ENCODE measurements around the gene LTBP1.
"Not testable (repeated sequence)": the region's sequence is repeated elsewhere in the genome, so short reads cannot be mapped to it uniquely, and the experiment has no call there.

LTBP1 gene

DNA sequence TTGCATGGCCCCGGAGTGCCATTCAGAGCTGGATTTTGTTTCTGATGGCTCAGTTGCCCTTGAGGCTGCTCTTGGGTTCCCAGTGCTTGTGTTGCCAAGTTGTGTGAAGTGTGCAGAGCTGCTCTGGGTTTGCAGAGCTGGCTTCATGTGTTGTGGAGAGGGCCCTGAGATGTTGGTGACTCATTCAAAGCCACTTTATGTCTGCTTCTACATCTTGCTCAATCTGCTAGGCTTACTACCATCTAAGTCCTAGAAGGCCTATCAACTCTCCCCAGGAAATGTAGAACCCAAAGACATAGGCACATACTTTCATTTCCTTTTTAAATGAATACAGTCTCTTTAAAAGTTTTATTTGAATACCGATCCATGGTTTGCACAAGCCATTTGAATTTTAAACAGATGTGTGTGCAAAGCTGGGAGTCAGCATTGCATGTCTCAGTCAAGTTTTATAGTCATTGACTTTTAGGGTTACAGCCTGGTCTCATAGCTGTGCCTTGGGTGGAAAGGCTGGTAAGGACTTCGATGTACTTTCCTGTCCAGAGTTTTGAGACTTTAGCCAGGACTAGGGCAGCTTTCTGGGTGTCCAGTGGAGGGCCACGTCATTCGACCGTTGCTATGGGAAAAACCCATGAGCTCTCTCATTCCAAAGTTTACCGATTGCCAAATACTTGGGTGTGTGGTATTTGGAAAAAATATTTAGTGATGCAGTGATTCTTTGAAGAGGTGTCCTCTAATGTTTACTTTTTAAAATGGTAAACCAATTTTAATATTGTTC lies 105.0 kb downstream of the LTBP1 start:
- DNase-seq, result no peak

DNA sequence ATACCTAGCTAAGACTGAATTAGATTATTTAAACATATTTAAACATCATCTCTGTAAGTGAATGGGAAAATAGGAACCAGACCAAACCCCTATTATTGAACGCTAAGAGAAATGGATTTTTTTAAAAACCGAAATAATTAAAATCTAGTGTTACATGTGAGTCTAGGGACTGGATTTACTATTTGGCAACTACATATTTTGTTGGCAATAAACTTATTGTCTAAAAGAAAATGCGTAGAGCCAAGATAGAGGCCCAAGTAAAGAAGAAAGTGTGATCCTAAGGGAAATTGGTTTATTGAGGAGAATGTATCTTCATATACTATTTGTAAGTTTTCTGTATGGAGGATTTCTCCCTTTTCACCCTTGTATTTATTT lies 105.6 kb downstream of the LTBP1 start:
- DNase-seq, result no peak

DNA sequence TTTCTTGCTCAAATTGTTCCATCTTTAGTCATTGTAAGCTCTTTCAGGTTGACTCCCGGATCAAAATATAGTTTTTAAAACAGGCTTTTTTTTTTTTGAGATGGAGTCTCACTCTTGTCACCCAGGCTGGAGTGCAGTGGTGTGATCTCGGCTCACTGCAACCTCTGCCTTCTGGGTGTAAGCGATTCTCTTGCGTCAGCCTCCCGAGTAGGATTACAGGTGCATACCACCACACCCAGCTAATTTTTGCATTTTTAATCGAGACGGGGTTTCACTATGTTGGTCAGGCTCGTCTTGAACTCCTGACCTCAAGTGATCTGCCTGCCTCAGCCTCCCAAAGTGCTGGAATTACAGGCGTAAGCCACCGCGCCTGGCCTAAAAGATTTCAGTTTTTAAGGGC lies 106.0 kb downstream of the LTBP1 start:
- DNase-seq, result not testable (repeated sequence)

DNA sequence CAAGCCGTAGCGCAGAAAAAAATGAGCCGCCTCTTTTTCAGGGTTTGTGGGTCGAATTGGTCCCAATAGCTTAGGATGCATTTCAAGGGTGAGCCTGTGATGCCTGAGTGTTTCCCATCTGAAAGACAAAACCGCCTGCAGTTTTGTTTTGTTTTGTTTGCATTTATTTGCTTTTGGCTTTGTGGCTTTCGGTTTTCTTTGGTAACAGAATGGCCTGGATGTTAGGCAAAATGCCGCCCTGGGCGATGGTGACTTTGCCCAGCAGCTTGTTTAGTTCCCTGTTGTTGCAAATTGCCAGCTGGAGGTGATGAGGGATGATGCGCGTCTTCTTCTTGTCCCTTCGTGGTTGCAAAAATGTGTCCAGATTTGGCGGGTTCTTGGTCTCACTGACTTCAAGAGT lies 109.4 kb downstream of the LTBP1 start:
- DNase-seq, result no peak

DNA sequence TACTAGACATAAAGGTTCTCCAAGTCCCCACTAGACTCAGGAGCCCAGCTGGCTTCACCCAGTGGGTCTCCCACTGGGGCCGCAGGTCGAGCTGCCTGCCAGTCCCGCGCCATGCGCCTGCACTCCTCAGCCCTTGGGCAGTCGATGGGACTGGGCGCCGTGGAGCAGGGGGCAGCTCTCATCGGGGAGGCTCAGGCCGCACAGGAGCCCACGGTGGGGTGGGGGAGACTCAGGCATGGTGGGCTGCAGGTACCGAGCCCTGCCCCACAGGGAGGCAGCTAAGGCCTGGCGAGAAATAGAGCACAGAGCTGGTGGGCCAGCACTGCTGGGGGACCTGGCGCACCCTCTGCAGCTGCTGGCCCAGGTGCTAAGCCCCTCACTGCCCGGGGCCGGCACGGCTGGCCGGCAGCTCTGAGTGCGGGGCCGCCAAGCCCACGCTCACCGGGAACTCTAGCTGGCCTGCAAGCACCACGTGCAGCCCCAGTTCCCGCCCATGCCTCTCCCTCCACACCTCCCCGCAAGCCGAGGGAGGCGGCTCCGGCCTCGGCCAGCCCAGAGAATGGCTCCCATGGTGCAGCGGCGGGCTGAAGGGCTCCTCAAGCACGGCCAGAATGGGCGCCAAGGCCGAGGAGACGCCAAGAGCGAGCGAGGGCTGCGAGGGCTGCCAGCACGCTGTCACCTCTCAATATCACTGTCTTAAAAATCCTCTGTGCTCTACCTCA lies 110.7 kb downstream of the LTBP1 start:
- not testable (repeated sequence) for DNase-seq

DNA sequence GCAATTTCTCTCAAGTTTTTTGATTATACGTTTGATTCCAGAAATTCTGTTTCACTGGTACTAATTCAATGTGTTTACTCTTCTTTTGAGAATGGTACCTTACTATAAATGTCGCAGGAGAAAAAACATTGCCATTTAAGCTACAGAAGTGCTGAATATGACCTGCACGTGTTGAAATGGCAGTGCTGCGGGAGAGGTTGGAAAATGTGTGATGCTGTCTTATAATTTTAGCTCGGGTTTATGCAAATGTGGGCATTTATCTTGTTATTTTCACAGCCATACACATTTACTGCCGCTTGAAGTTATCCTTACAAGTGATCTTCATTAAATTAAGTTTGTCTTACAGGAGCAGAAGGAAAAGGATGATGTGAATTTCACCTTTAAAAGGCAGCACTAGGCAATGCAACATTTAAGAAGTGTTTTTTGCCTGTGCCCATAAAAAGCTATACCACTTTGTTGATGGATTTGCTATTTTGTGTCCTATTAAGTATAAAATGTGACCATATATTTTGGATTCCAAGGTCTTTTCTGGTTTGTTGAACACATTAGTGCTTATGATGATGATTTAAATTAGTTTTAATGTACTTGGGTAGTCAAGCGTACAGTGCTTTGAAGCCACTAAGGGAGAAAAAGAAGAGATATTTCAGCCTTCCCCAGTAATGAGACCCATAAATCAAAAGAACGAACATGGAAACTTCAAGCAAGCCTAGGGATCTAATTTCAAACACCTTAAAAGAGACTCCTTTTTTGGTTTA lies 112.1 kb downstream of the LTBP1 start:
- no peak for DNase-seq

DNA sequence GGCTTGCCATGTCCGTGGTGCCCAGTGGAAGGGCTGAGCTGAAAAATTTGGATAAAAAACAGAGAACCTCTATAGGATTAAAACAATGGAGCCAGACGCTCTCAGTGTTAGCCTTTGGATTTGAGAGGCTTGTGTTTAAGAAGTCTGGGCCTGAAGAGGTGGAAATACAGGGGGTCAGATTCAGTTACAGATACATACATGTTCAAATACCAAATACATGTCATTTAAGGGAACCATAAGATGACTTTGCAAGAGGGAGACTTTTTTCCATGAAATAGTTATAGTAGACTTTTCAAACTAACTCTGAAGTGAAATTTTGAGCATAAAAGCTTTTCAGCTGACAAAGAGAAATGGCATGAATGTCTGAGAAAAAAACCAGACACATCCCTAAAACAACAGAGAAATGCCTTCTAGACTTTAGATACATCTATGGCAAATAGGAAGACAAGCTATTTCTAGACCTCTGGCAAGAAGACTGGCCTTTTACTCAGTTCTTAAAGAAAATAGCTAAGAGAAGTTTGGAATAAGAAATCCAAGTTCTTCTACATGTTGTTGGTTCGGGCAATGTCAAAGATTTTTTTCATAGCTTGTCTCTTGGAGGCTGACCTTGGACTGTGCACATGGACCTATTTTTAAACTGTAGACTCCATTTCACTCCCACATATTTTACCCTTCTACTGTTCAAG lies 112.9 kb downstream of the LTBP1 start:
- DNase-seq, result no peak

DNA sequence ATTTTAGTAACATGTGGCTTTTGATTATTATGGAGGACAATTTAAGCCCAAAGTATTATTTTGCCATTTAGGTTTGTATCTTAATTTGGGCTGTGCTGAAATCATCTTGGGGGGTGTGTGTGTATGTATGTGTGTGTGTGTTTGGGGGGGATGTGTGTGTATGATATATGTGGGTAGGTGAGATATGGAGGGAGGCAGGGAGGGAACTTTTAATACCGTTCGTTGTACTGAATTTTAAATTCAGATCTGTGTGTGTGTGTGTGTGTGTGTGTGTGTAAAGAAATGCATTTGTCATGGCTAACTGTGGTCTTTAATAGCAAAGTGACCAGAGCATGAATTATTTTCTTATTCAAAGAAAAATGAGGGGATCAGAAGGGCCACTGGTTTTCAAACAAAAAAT lies 113.7 kb downstream of the LTBP1 start:
- DNase-seq, result no peak

DNA sequence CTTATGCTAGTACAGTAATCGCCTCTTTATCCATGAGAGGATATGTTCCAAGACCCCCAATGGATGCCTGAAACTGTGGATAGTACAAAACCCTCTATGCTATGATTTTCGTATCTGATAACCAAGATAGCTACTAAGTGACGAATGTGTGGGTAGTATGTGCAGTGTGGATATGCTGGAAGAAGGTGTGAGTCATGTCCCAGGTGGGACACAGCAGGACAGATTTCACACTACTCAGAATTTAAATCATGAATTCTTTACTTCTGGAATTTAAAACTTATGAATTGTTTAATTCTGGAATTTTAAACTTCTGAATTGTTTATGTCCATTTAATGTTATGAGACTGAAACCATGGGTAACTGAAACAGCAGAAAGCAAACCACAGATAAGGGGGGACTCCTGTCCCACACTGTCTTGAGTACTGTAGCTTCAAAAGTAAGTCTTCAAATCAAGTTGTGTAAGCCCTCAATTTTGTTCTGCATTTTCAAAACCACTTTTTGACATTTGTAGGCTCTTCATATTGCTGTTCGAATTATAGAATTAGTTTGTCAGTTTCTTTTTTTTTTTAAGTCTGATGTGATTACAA lies 116.0 kb downstream of the LTBP1 start:
- no peak for DNase-seq

DNA sequence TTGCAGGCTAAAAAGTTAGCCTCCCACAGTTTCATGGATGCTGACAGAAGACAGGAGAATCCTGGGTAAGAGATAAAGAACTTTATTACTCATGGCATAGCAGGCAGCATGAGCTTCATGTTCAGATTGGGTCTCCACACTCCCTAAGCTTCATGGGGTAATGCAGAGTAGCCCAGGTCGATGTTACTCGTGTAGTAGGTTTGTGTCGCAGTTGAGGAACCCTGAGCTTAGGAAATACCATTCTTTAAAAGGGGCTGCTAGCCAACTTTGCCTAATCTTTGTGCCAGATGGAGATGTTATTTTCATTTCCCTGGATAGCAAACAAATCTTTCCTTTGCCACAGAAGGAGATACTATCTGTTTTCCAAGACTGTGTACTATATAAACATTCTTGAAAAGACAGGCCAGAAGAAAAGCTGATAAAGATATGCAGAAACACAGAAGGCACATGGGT lies 117.6 kb downstream of the LTBP1 start:
- DNase-seq, result no peak

DNA sequence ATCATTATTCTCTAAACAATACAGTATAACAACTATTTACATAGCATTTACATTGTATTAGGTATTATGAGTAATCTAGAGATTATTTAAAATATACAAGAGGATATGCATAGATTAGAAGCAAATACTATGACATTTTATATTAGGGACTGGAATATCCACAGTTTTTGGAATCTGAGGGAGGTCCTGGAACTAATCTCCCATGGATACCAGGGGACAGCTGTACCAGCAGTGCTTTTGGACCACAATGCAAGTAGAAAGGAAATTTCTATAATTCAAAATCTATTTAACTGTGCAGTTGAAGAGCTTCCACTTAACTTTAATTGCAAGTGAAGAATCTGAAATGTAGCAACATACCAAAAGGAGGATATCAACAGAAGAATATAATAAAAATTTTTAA lies 120.8 kb downstream of the LTBP1 start:
- DNase-seq, result no peak

DNA sequence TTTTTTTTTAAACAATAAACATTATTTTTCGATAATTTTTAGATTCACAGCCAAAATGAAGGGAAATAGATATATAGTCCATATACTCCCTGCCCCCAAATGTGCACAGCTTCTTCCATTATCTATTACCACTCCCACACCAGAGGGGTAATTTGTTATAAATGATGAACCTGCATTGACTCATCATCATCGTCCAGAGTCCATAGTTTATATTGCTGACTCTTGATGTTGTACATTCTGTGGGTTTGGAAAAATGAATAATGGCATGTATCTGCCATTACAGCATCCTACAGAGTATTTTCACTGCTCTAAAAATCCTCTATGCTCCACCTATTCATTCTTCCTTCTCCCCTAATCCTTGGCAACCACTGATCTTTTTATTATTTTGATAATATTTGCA lies 121.5 kb downstream of the LTBP1 start:
- no peak for DNase-seq

DNA sequence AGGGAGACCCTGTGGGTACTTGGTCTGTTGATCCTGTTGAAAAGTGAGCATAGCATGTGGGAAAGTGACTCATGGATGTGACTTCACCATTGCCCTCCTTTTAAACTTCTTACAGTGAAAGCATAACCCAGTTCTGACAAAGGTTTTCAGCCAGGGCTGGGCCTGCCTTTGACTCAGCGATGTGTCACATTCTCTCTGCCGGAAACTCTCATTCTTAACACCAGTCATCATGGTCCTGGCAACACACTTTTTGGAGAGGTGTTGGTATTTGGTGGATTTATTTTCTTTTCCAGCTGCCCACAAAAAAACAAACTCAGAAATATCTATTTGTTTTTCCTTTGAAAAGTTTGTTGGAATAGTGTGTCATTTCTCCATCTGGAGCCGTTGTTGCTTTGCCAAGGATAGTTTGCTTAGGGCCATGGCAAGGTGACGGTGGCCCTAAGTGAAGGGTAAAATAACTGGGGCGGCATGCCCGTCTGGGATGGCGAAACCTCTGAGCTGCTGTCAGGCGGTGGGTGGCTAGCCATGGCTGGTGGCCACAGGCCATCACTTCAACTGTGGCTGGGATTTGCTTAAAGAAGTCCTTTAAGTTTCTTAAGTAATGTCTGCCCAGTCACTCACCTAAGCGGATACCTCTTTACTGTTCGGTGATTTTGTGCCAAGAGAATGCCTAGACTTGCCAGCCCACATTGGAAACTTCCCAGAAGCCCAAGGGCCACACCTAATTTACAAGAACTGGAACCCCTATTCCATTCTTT lies 123.3 kb downstream of the LTBP1 start:
- no peak for DNase-seq

DNA sequence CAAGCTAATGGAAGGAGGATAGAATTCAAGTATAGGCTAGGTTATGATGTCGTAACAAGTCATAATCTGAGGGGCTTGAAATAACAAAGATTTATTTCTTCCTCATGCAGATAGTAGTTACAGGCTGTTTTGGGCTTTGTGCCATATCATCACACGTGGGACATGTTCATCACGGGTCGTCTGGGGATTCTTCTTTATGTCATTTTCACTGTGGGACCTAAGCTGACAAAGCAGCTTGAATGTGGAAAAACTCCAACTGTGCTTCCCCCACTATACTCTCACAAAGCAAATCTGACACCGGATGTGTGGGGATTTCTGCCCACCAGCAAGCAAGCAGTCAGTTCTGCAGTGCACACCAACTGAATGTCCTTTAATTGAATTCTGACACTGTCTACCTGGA lies 124.8 kb downstream of the LTBP1 start:
- no peak for DNase-seq

DNA sequence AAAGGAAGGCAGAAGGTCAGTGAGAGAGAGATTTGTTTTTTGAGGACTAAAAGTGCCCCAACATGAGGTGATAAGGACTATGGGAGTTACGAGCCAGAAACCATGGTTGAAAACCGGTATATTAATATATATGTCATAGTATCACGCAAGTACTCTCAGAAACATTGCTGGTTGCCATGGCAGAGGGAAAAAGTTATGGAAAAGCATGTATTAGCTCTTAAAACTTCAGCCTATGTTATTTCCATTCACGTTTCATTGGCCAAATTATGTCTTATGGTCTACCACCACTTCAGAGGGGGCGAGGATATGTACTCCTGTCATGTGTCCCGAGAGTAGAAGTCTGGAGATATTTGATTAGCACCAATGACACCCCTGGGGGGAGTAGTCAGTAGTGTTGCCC lies 125.9 kb downstream of the LTBP1 start:
- DNase-seq, result no peak

DNA sequence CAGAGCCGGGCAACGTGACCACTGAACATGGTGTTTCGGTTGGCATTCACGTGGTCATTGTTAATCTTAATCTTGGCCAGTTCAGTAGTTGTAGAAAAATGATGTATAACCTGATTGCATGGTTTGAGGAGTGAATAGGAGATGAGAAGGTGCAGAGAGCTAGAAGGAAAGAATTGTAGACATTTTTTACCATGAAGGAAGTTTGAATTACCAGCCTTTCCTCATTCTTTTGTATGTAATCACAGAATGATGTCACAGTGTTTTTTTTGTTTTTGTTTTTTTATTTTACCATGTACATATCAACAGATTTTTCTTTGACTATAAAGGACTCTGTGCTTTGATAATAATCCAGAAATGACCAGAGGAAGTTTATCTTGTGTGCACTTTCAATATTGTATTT lies 126.3 kb downstream of the LTBP1 start:
- DNase-seq, result no peak

DNA sequence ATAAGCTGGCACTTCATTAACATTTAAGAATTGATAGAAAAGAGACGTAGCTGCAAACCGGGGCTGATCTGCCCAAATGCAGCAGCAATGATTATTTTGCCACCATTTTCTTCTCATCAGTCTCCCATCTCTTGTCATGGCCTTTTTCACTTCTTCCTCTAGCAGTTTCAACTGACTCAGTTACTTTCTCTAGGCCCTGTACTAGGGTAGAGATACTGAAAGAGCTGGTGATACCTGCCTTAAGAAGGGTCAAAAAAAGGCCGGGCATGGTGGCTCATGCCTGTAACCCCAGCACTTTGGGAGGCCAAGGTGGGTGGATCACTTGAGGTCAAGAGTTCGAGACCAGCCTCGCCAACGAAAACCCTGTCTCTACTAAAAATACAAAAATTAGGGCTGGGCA lies 127.4 kb downstream of the LTBP1 start:
- DNase-seq, result no peak

DNA sequence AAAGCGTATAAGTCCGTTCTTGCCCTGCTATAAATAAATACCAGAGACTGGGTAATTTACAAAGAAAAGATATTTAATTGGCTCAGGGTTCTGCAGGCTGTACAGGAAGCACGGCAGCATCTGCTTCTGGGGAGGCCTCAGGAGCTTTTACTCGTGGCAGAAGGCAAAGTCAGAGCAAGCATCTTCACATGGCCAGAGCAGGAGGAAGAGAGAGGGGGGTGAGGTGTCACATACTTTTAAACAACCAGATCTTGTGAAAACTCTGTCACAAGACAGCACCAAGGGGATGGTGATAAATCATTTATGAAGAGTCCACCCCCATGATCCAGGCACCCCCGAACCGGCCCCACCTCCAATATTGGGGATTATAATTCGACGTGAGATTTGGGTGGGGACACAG lies 130.6 kb downstream of the LTBP1 start:
- DNase-seq, result no peak

DNA sequence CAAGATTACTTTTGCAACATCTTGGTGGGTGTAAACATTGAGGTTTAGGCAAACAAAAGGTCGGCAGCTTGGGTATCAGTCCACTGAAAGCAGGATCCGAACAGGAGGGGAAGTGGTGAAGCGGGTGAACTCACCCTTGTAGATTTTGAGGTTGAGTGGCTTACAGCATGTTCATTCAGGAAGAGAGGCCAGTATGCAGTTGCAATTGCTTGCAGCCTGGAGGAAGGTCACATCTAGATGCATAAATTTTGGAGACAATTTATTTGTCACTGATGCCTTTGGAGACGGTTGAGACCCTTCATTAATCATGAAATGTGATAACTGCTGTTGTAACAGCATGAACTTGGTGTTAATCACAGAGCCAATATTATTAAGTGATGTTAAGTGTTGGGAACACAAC lies 131.1 kb downstream of the LTBP1 start:
- no peak for DNase-seq

DNA sequence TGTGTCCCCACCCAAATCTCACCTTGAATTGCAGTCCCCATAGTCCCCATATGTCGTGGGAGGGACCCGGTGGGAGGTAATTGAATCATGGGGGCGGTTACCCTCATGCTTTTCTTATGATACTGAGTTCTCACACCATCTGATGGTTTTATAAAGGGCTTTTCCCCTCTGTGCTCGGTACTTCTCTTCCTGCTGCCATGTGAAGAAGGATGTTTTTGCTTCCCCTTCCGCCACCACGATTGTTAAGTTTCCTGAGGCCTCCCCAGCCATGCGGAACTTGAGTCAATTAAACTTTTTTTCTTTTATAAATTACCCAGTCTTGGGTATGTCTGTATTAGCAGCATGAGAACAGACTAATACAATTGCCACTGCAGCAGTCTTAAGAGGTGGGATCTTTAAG lies 134.9 kb downstream of the LTBP1 start:
- no peak for DNase-seq

DNA sequence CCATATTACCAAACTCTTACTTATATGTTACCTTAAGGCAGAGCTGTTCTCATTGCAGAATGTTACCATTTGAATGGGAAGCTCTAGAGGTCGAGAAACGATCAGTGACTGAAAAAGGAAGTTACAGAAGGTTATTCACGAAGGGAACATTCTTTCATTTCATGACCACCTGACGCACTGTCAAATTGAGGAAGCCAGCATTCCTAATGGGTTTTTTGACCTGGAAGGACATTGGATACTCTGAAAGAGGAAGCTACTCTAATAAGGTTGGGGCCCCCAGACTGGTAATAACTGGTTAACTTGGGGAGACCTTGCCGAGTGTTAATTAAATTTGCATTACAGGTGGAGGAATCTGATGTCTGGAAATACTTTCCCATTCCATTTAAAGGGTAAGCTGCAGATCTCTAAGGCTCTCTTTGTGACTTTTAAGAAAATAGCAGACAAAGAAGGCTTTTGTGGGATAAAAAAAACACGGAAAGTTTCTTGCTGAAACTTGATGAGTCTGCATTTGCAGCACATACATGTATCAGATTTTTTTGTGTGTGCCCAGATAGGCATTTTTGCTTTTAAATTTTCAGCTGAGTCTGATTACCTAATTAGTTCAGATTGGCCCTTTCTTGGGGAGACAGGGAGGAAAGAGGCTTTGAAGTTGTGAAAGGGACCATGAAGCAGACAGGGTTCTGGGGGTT lies 137.1 kb downstream of the LTBP1 start:
- DNase-seq, result no peak

DNA sequence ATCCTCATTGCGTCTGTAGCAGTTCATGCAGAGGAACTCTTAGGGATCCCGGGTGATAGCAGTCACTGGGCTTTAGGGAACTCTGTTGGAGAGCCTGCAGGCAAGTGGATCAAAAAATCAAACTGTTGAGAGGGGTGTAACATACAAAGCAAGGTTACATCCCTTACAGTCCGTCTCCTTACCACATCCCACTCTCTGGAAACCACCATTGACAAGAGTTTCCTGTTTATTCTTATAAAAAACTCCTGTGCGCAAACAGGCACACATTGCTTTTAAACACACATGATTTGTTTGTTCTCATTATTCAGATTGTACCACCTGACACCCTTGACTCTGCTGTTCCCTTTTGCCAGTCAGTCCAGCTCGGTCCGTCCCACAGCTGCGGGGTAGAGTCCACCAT lies 137.7 kb downstream of the LTBP1 start:
- DNase-seq, result no peak
